NCI-H2081 (cell line): ENCODE data around the gene RAB3IL1.
"Not testable (repeated sequence)": the region's sequence is repeated elsewhere in the genome, so short reads cannot be mapped to it uniquely, and the experiment has no call there.

Source experiments
- DNase-seq, 2 experiments: peaks; one replicate each; lab custom pipeline; 2025; lab: John Stamatoyannopoulos, UW

Gene RAB3IL1

GRCh38 chr11:61885784-61886580 lies 31.4 kb downstream of the RAB3IL1 start:
- DNase-seq = no peak

- no peak for DNase-seq
These were observed 32.1 kb downstream of the RAB3IL1 start for GRCh38 chr11:61885166-61885778.

GRCh38 chr11:61883947-61884346 lies 33.4 kb downstream of the RAB3IL1 start:
- DNase-seq = no peak

GRCh38 chr11:61883327-61883726 lies 34.0 kb downstream of the RAB3IL1 start:
- DNase-seq = no peak

- DNase-seq = no peak
These were observed 34.5 kb downstream of the RAB3IL1 start for GRCh38 chr11:61882879-61883278.

- not testable (repeated sequence) for DNase-seq
These were observed 35.1 kb downstream of the RAB3IL1 start for GRCh38 chr11:61882267-61882666.

- no peak for DNase-seq
These were observed 36.0 kb downstream of the RAB3IL1 start for GRCh38 chr11:61881397-61881796.

- no peak for DNase-seq
These were observed 36.9 kb downstream of the RAB3IL1 start for GRCh38 chr11:61880454-61880853.

- DNase-seq = no peak
These were observed 37.3 kb downstream of the RAB3IL1 start for GRCh38 chr11:61880031-61880430.

GRCh38 chr11:61879152-61879551 lies 38.2 kb downstream of the RAB3IL1 start:
- DNase-seq = no peak

- DNase-seq = no peak
These were observed 41.7 kb downstream of the RAB3IL1 start for GRCh38 chr11:61875698-61876097.

- no peak for DNase-seq
These were observed 42.5 kb downstream of the RAB3IL1 start for GRCh38 chr11:61874853-61875252.

GRCh38 chr11:61874377-61874809 lies 43.0 kb downstream of the RAB3IL1 start:
- DNase-seq = no peak

- DNase-seq = no peak
These were observed 43.6 kb downstream of the RAB3IL1 start for GRCh38 chr11:61873588-61874376.

GRCh38 chr11:61872935-61873565 lies 44.3 kb downstream of the RAB3IL1 start:
- DNase-seq = no peak

GRCh38 chr11:61871158-61871597 lies 46.2 kb downstream of the RAB3IL1 start:
- DNase-seq = peak; percentile 74 to 78

- no peak for DNase-seq
These were observed 46.8 kb downstream of the RAB3IL1 start for GRCh38 chr11:61870541-61871031.

- no peak for DNase-seq
These were observed 47.5 kb downstream of the RAB3IL1 start for GRCh38 chr11:61869708-61870451.

- DNase-seq = no peak
These were observed 48.0 kb downstream of the RAB3IL1 start for GRCh38 chr11:61869429-61869707.

GRCh38 chr11:61868571-61869428 lies 48.6 kb downstream of the RAB3IL1 start:
- no peak for DNase-seq

GRCh38 chr11:61866958-61867343 lies 50.4 kb downstream of the RAB3IL1 start:
- DNase-seq = no peak
